Fibroblast of villous mesenchyme (primary cell): ENCODE measurements around the gene FGGY. TPM values are rescaled to one million over a fixed set of nuclear protein-coding genes. Genes with fewer than 3 reads are reported as not detected.

Source experiments
- DNase-seq: peaks from one replicate; pipeline ENCODE4 v3.0.0-alpha.2; 2010; ENCODE audit warnings: low read depth
- H3K4me3 ChIP-seq: 2 replicates; pipeline ENCODE4 v1.5.1; 2011; ENCODE audit warnings: low read depth, mild to moderate bottlenecking, low read length
- CTCF ChIP-seq: IDR thresholded peaks from 2 replicates; pipeline ENCODE4 v1.5.1; 2012; ENCODE audit warnings: low read depth, mild to moderate bottlenecking, low read length; ENCODE audit not compliant: insufficient read depth
- total RNA-seq: library from RNA; depleted of rRNA; stranded (reverse); fragments of >200 nt; gene quantifications from 2 replicates; pipeline ENCODE4 v1.2.3, GENCODE V29; 2012

Gene FGGY
- total RNA-seq, 1 donor: 11.7 TPM

- no peak overlapping the region for H3K4me3 ChIP-seq
- peak; percentile 77 for DNase-seq
- TF ChIP-seq CTCF: no peak
These were observed 406.5 kb downstream of the FGGY start for GRCh38 chr1:59703226-59703917.

GRCh38 chr1:59703918-59704378, 407.1 kb downstream of the FGGY start:
- TF ChIP-seq CTCF: no peak
- H3K4me3 ChIP-seq: no peak overlapping the region
- peak; percentile 66 for DNase-seq

DNA sequence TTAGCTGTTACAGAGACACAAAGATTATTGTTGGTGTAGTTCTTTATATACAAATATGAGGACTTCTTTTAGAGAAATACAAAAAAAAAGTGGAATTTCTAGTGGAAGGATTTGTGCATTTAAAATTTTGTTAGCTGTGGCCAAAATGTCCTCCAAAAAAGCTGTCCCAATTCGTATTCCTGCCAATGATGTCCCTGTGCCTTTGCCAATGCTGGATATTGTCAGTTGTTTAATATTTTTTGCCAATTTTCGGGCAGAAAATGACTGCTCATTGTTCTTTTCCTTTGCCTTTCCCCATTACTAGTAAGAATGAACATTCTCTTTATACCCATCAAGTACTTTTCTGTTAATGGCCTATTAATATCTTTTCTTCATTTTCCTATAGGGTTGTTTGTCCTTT, 407.8 kb downstream of the FGGY start:
- H3K4me3 ChIP-seq: no peak overlapping the region
- DNase-seq: no peak
- TF ChIP-seq CTCF: no peak

- DNase-seq: peak; percentile 76
- no peak overlapping the region for H3K4me3 ChIP-seq
- TF ChIP-seq CTCF: no peak
These were observed 408.8 kb downstream of the FGGY start for GRCh38 chr1:59705466-59706302.

GRCh38 chr1:59706303-59706599, 409.4 kb downstream of the FGGY start:
- H3K4me3 ChIP-seq: no peak overlapping the region
- DNase-seq: no peak
- TF ChIP-seq CTCF: no peak

DNA sequence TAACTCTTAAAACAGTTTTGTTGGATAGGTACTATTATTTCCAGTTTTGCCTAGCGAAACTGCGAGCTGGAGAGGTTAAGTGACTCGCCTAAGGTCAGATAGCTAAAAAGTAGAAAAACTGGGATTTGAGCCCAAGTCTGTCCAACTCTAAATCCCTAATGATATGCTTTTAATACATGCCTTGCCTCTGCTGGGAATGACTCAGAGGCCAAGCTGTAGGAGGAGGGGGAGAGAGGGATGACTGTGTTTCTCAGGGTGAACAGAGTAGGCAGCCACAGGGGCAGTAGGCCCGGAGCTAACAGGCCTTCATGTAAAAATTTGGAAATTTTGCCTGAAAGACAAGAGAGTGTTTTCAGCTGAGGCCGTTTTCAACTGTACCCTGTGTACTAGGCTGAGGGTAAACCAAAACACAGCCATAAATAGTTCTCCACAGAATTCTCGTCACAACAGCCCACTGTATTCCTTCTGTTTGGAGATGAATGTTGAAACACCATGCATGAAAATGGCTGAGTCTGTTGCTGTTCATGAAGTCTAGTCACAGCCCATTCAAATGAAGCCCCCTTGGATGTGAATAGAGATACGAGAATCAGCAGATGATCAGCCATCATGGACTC, 410.4 kb downstream of the FGGY start:
- peak; percentile 98 for DNase-seq
- H3K4me3 ChIP-seq: no peak overlapping the region
- no peak for TF ChIP-seq CTCF
